ENCODE results near the gene SBNO1.
"Not testable (repeated sequence)": the region's sequence is repeated elsewhere in the genome, so short reads cannot be mapped to it uniquely, and the experiment has no call there.

Gene SBNO1

DNA sequence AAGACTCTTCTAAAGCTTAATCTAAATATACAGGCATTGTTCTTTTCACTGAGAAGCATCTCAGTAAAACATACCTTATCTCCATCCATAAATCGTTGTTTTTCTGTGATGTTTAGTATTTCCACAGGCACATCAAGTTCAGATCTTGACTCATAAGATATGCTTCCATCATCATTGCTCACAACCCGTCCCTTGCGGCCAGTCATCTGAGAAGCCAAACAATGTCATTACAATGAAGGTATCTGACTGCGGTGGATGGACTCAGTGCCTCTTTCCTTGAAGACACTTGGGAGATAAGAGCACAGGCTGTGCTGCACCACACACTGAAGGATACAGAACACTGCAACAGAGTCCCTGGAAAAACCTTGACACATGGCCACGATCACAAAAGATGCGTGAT lies 44.8 kb downstream of the SBNO1 start:
- H3K36me3 ChIP-seq (ENCODE audit: control insufficient read depth, low read length) = peaks cover 96% of the 10 kb centered on the region
- H3K4me1 ChIP-seq (ENCODE audit: control insufficient read depth, low read length) = no peaks in the 10 kb centered on the region
- no peaks in the 10 kb centered on the region for H3K79me2 ChIP-seq (ENCODE audit: control insufficient read depth, low read length)
- H3K4me3 ChIP-seq (ENCODE audit: low read length) = no peak overlapping the region
- H4K20me1 ChIP-seq (ENCODE audit: control insufficient read depth, insufficient read depth, low read depth, low read length) = no peaks in the 10 kb centered on the region
- peaks cover 4% of the 10 kb centered on the region; the same call in 1 of the 2 replicates for H3F3A ChIP-seq (ENCODE audit: control insufficient read depth, insufficient read depth)
- no peaks in the 10 kb centered on the region for H3K27me3 ChIP-seq (ENCODE audit: control insufficient read depth, low read length)
- H3K4me2 ChIP-seq (ENCODE audit: low read length) = no peak overlapping the region
- no peak for TF ChIP-seq EZH2phosphoT487 (IDR thresholded peaks at IDR 0.05; ENCODE audit: borderline replicate concordance, low read length)
- TF ChIP-seq, protein P1, sequence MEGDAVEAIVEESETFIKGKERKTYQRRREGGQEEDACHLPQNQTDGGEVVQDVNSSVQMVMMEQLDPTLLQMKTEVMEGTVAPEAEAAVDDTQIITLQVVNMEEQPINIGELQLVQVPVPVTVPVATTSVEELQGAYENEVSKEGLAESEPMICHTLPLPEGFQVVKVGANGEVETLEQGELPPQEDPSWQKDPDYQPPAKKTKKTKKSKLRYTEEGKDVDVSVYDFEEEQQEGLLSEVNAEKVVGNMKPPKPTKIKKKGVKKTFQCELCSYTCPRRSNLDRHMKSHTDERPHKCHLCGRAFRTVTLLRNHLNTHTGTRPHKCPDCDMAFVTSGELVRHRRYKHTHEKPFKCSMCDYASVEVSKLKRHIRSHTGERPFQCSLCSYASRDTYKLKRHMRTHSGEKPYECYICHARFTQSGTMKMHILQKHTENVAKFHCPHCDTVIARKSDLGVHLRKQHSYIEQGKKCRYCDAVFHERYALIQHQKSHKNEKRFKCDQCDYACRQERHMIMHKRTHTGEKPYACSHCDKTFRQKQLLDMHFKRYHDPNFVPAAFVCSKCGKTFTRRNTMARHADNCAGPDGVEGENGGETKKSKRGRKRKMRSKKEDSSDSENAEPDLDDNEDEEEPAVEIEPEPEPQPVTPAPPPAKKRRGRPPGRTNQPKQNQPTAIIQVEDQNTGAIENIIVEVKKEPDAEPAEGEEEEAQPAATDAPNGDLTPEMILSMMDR (IDR thresholded peaks at IDR 0.05; ENCODE audit: low read depth, low read length, poor library complexity, severe bottlenecking) = no peak
- H3K9me2 ChIP-seq (replicated peaks; ENCODE audit: control insufficient read depth, low read length) = no peaks in the 10 kb centered on the region
- H3K27ac ChIP-seq (ENCODE audit: low read depth, low read length) = no peak overlapping the region
- no peaks in the 10 kb centered on the region for H3K9me3 ChIP-seq (ENCODE audit: control insufficient read depth, insufficient read depth, low read length)

DNA sequence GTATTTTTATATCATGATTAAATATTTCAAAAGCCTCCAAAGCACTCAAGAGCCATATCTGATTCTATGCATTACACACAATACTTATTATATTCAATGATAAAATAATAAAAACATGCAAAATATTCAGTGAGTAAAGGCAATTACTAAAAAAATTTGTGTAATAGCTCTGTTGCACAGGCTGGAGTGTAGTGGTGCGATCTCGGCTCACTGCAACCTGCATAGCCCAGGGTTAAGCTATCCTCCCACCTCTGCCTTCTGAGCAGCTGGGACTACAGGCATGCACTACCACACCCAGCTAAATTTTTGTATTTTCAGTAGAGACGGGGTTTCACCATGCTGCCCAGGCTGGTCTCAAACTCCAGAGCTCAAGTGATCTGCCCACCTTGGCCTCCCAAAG lies 45.4 kb downstream of the SBNO1 start:
- Histone ChIP-seq H4K20me1 (ENCODE audit: control insufficient read depth, insufficient read depth, low read depth, low read length) (no peaks in the 10 kb centered on the region), H3K9me2 (replicated peaks; ENCODE audit: control insufficient read depth, low read length) (no peaks in the 10 kb centered on the region), H3K36me3 (ENCODE audit: control insufficient read depth, low read length) (peaks cover 94% of the 10 kb centered on the region), H3K27me3 (ENCODE audit: control insufficient read depth, low read length) (no peaks in the 10 kb centered on the region), H3F3A (ENCODE audit: control insufficient read depth, insufficient read depth) (peaks cover 4% of the 10 kb centered on the region; the same call in 1 of the 2 replicates), H3K4me1 (ENCODE audit: control insufficient read depth, low read length) (no peaks in the 10 kb centered on the region), H3K9me3 (ENCODE audit: control insufficient read depth, insufficient read depth, low read length) (no peaks in the 10 kb centered on the region), H3K27ac (ENCODE audit: low read depth, low read length) (no peak overlapping the region), H3K4me2 (ENCODE audit: low read length) (no peak overlapping the region), H3K79me2 (ENCODE audit: control insufficient read depth, low read length) (no peaks in the 10 kb centered on the region), H3K4me3 (ENCODE audit: low read length) (no peak overlapping the region)
- TF ChIP-seq, protein P1 (IDR thresholded peaks at IDR 0.05; ENCODE audit: low read depth, low read length, poor library complexity, severe bottlenecking) = no peak
- TF ChIP-seq EZH2phosphoT487 (IDR thresholded peaks at IDR 0.05; ENCODE audit: borderline replicate concordance, low read length) = no peak

DNA sequence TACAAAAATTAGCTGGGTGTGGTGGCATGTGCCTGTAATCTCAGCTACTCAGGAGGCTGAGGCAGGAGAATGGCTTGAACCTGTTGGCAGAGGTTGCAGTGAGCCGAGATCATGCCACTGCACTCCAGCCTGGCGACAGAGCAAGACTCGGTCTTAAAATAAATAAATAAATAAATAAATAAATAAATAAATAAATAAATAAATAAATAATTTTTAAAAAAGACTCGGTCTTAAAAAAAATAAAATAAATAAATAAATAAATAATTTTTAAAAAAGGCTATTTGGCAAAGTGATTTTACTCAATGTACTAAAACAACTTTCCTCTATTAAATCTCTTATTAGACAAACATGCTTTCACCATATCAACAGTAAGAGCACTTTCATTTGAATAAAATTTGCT lies 51.6 kb downstream of the SBNO1 start:
- H3K9me2 ChIP-seq (replicated peaks; ENCODE audit: control insufficient read depth, low read length); H3K27me3 ChIP-seq (ENCODE audit: control insufficient read depth, low read length); H3K9me3 ChIP-seq (ENCODE audit: control insufficient read depth, insufficient read depth, low read length); H3K27ac ChIP-seq (ENCODE audit: low read depth, low read length); H3K4me2 ChIP-seq (ENCODE audit: low read length); H3K79me2 ChIP-seq (ENCODE audit: control insufficient read depth, low read length); H3K4me3 ChIP-seq (ENCODE audit: low read length); H3K4me1 ChIP-seq (ENCODE audit: control insufficient read depth, low read length); H3F3A ChIP-seq (ENCODE audit: control insufficient read depth, insufficient read depth); H4K20me1 ChIP-seq (ENCODE audit: control insufficient read depth, insufficient read depth, low read depth, low read length): not testable (repeated sequence)
- H3K36me3 ChIP-seq (ENCODE audit: control insufficient read depth, low read length) = peaks cover 84% of the 10 kb centered on the region

DNA sequence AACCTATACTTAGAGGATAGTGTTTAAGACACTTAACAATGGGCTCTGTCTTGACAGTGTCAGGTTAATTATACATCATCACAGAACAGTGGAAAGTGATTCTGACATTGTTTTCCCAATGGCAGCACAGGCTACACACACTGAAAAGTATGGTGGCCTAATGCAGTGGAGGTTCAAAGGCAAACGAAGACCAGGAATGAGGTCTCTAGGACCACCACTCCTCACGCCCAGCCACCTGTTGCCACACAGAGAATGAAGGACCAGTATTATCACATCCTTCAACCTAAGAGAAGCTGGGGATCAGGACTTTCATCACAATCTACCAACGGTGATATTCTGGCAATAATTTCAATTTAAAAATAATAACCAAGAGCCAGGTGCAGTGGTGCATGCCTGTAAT lies 58.4 kb downstream of the SBNO1 start:
- Histone ChIP-seq H3K4me3 (ENCODE audit: low read length) (no peak overlapping the region), H3K27me3 (ENCODE audit: control insufficient read depth, low read length) (no peaks in the 10 kb centered on the region), H3K9me2 (replicated peaks; ENCODE audit: control insufficient read depth, low read length) (no peaks in the 10 kb centered on the region), H3K27ac (ENCODE audit: low read depth, low read length) (no peak overlapping the region), H3F3A (ENCODE audit: control insufficient read depth, insufficient read depth) (peaks cover 6% of the 10 kb centered on the region; the same call in 1 of the 2 replicates), H3K9me3 (ENCODE audit: control insufficient read depth, insufficient read depth, low read length) (no peaks in the 10 kb centered on the region), H3K4me1 (ENCODE audit: control insufficient read depth, low read length) (no peaks in the 10 kb centered on the region), H3K79me2 (ENCODE audit: control insufficient read depth, low read length) (no peaks in the 10 kb centered on the region), H3K36me3 (ENCODE audit: control insufficient read depth, low read length) (peaks cover 87% of the 10 kb centered on the region), H4K20me1 (ENCODE audit: control insufficient read depth, insufficient read depth, low read depth, low read length) (no peaks in the 10 kb centered on the region), H3K4me2 (ENCODE audit: low read length) (no peak overlapping the region)
- no peak for TF ChIP-seq EZH2phosphoT487 (IDR thresholded peaks at IDR 0.05; ENCODE audit: borderline replicate concordance, low read length)
- TF ChIP-seq, protein P1 (IDR thresholded peaks at IDR 0.05; ENCODE audit: low read depth, low read length, poor library complexity, severe bottlenecking) = no peak

Measured in DOHH2 (cell line).